GM18520 (cell line): ENCODE data around the gene PAFAH1B2.

Experiments
- ATAC-seq: cut with Tn5 transposase; IDR thresholded peaks from one replicate; pipeline ENCODE4 v1.9.1; 2021; ENCODE audit not compliant: unreplicated experiment

Gene PAFAH1B2

GRCh38 chr11:117187799-117188481, 43.9 kb downstream of the PAFAH1B2 start:
- no peak for ATAC-seq

- ATAC-seq, result no peak
Observed at GRCh38 chr11:117188620-117189081, 44.6 kb downstream of the PAFAH1B2 start.

- no peak for ATAC-seq
Observed at GRCh38 chr11:117189191-117189940, 45.3 kb downstream of the PAFAH1B2 start.

GRCh38 chr11:117189941-117190544, 46.0 kb downstream of the PAFAH1B2 start:
- ATAC-seq, result no peak

- ATAC-seq, result no peak
Observed at GRCh38 chr11:117191680-117192400, 47.8 kb downstream of the PAFAH1B2 start.

- no peak for ATAC-seq
Observed at GRCh38 chr11:117192401-117192875, 48.4 kb downstream of the PAFAH1B2 start.

GRCh38 chr11:117193130-117194020, 49.3 kb downstream of the PAFAH1B2 start:
- no peak for ATAC-seq

GRCh38 chr11:117194267-117194666, 50.2 kb downstream of the PAFAH1B2 start:
- ATAC-seq, result no peak

GRCh38 chr11:117195258-117195657, 51.2 kb downstream of the PAFAH1B2 start:
- no peak for ATAC-seq

GRCh38 chr11:117195761-117196160, 51.7 kb downstream of the PAFAH1B2 start:
- no peak for ATAC-seq

GRCh38 chr11:117197006-117197405, 52.9 kb downstream of the PAFAH1B2 start:
- ATAC-seq, result no peak

GRCh38 chr11:117197516-117198456, 53.7 kb downstream of the PAFAH1B2 start:
- no peak for ATAC-seq

- no peak for ATAC-seq
Observed at GRCh38 chr11:117198613-117199012, 54.5 kb downstream of the PAFAH1B2 start.

- ATAC-seq, result no peak
Observed at GRCh38 chr11:117199053-117199915, 55.2 kb downstream of the PAFAH1B2 start, which contains the start of gene TAGLN. Gene TAGLN, plus strand, starts transcription at chr11:117199370. Its CDS starts 3,644 bp downstream, at chr11:117203014.

GRCh38 chr11:117199916-117200812, 56.1 kb downstream of the PAFAH1B2 start:
- no peak for ATAC-seq

GRCh38 chr11:117200813-117201657, 56.9 kb downstream of the PAFAH1B2 start:
- ATAC-seq, result no peak
